GM18507 (cell line): ENCODE measurements around the gene GOLGA6L2.
"Not testable (repeated sequence)": the region's sequence is repeated elsewhere in the genome, so short reads cannot be mapped to it uniquely, and the experiment has no call there.

Experiments used
- DNase-seq: peaks from one replicate; pipeline ENCODE4 v3.0.0; 2011; ENCODE audit warnings: low read depth; ENCODE audit not compliant: insufficient read length; ENCODE audit errors: extremely low spot score
- FAIRE-seq: peaks from 2 replicates; lab custom pipeline; 2011; peaks lifted over from hg19 to GRCh38; lab: Jason Lieb, UNC

Gene GOLGA6L2

DNA sequence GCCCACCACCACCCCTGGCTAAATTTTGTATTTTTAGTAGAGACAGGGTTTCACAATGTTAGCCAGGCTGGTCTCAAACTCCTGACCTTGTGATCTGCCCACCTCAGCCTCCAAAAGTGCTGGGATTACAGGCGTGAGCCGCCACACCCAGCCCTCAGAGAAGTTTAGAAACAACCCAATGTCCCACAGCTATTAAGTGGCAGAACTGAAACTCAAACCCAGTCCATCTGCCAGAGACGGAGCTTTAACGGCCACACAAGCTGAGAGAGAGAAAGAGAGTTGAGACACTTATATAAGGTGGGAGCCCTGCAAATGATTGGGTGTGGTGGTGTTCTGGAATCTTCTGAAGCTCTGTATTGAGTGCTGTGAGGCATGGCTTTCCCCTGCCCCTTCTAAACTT, 48.7 kb downstream of the GOLGA6L2 start:
- not testable (repeated sequence) for FAIRE-seq

DNA sequence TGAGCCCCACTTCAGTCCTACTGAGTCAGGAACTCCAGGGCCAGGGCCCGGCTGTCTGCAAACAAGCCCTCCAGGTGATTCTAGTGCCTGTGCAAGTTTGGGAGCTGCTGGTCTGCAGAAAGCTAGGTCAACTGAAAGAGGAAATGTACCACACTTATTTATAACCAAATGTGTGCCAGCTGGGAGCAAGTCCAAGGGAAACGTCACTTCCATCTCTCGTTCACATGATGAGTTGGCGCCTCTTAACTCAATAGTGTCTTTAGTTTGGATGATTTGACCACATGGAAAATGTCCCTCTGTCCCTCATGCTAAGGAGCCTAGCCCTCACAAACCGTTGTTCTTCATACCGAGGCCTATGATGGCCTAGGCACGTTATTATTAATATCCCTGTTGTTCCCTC, 49.3 kb downstream of the GOLGA6L2 start:
- no peak for DNase-seq
- FAIRE-seq = no peak

More for the DNA sequence above, 48.7 kb downstream of the GOLGA6L2 start:
- DNase-seq = not testable (repeated sequence)

DNA sequence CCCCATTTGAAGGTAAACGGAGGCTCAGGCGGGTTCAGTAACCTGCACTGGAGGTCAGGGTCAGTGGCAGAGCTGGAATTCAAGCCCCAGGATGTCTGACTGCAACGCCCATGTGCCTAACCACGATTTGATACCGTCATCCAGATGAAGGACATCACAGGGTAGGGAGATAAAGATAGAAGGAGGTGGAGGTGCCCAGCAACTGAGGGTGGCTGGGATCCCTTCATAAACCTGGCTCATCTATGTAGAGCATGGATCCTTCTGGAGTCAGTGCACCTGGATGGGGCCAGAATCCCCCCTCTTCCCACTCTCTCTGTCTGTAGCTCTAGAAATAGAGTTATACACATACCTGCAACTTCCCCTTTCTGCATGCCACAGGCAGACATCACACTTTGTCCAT, 51.2 kb downstream of the GOLGA6L2 start:
- FAIRE-seq (no peak), DNase-seq (no peak)

DNA sequence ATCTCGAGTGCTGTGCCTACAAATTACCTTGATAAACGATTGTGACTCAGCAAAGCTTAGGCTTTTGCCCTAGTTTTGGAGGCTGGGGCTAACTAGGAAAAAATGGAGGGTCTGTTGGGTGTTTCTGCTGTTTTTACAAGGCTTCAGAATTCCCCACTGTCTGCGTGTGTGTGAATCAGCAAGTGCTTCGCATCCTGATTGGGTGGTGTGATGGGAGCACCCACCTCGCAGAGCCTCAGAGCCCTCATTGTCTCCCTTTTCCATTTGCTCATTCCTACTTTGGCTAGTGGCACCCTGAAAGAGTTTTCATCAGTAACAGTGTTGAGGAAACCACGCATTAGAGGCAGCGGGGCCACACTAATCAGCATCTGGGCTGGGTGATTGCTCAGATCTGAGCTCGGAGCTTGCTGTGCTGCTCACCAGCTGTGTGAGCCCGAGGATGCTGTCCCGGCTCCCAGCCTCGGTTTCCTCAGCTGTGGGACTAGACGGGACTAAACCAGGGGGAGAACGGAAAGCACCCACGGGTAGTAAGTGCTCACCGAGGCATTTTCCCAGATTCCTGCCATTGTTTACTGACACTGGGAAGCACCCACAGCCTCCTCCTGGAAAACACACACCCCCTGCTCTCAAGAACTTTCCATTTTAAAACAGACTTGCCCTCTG, 51.9 kb downstream of the GOLGA6L2 start:
- no peak for DNase-seq
- no peak for FAIRE-seq
